GM23338 (cell line): ENCODE results near the gene IL20. TPM values are rescaled to one million over a fixed set of nuclear protein-coding genes. Genes with fewer than 3 reads are reported as not detected.

Source experiments
- ATAC-seq: fragments of 200-7000 bp; cut with Tn5 transposase; 3 replicates; pipeline ENCODE4 v1.9.1; 2020
- DNase-seq: peaks from one replicate; pipeline ENCODE4 v3.0.0-alpha.2; 2015; ENCODE audit warnings: low spot score
- H2AFZ ChIP-seq: fragments of 200-600 bp; sonication (generic); 2 replicates; pipeline ENCODE4 v1.8.0; 2016; ENCODE audit warnings: antibody characterized with exemption, mild to moderate bottlenecking, moderate library complexity
- H3F3A ChIP-seq: fragments of 200-600 bp; sonication (generic); replicated peaks from 2 replicates; pipeline ENCODE4 v1.8.0; 2017; ENCODE audit warnings: antibody characterized with exemption, mixed run types, low read depth
- H3K27ac ChIP-seq: fragments of 200-600 bp; sonication (generic); 2 replicates; pipeline ENCODE4 v1.6.1; 2016; ENCODE audit warnings: low read depth
- H3K27me3 ChIP-seq: fragments of 200-600 bp; sonication (generic); 2 replicates; pipeline ENCODE4 v1.8.0; 2016; ENCODE audit warnings: mild to moderate bottlenecking, mixed run types, moderate library complexity; ENCODE audit not compliant: insufficient read depth
- H3K36me3 ChIP-seq: fragments of 200-600 bp; sonication (generic); 2 replicates; pipeline ENCODE4 v1.8.0; 2016; ENCODE audit warnings: mild to moderate bottlenecking; ENCODE audit not compliant: insufficient read depth
- H3K4me1 ChIP-seq: fragments of 200-600 bp; sonication (generic); 2 replicates; pipeline ENCODE4 v1.8.0; 2016; ENCODE audit warnings: mild to moderate bottlenecking, moderate library complexity; ENCODE audit not compliant: insufficient read depth
- H3K4me2 ChIP-seq: fragments of 200-600 bp; sonication (generic); 2 replicates; pipeline ENCODE4 v1.7.1; 2017; ENCODE audit warnings: mixed run types
- H3K4me3 ChIP-seq: fragments of 200-600 bp; sonication (generic); 2 replicates; pipeline ENCODE4 v1.6.1; 2016; ENCODE audit warnings: mixed run types
- H3K79me2 ChIP-seq: fragments of 200-600 bp; sonication (generic); replicated peaks from 2 replicates; pipeline ENCODE4 v1.8.0; 2017; ENCODE audit warnings: mild to moderate bottlenecking; ENCODE audit not compliant: insufficient read depth
- H3K9me2 ChIP-seq: fragments of 200-600 bp; sonication (generic); 2 replicates; pipeline ENCODE4 v1.8.0; 2017; ENCODE audit not compliant: insufficient read depth
- H4K20me1 ChIP-seq: fragments of 200-600 bp; sonication (generic); replicated peaks from 2 replicates; pipeline ENCODE4 v1.8.0; 2017; ENCODE audit warnings: mild to moderate bottlenecking; ENCODE audit not compliant: insufficient read depth
- H3K27ac Mint-ChIP-seq: 2 replicates; pipeline ENCODE4 v1.8.0; 2020; ENCODE audit warnings: inconsistent platforms, mild to moderate bottlenecking, moderate library complexity, mixed read lengths
- H3K27me3 Mint-ChIP-seq: 3 replicates; pipeline ENCODE4 v1.8.0; 2022; ENCODE audit warnings: low read depth, mild to moderate bottlenecking, moderate library complexity, mixed read lengths, inconsistent platforms; ENCODE audit not compliant: insufficient read depth, poor library complexity
- H3K36me3 Mint-ChIP-seq: 3 replicates; pipeline ENCODE4 v1.8.0; 2021; ENCODE audit warnings: low read depth, mild to moderate bottlenecking, inconsistent platforms, moderate library complexity, mixed read lengths
- H3K4me1 Mint-ChIP-seq: 3 replicates; pipeline ENCODE4 v1.8.0; 2020; ENCODE audit warnings: mild to moderate bottlenecking, inconsistent platforms, mixed read lengths
- H3K4me3 Mint-ChIP-seq: 3 replicates; pipeline ENCODE4 v1.8.0; 2021; ENCODE audit warnings: moderate library complexity, mild to moderate bottlenecking, inconsistent platforms, mixed read lengths
- H3K9me3 Mint-ChIP-seq: 3 replicates; pipeline ENCODE4 v1.8.0; 2020; ENCODE audit warnings: moderate library complexity, mild to moderate bottlenecking, inconsistent platforms, mixed read lengths
- CTCF ChIP-seq, 2 experiments: fragments of 200-600 bp in 1 of 2; sonication (generic) in 1 of 2; conservative IDR thresholded peaks; 2 replicates each; pipeline versions ENCODE4 v1.5.1 to v1.6.1; 2016 to 2017; ENCODE audit warnings: antibody characterized with exemption in 2 of 2, low read depth in 2 of 2, mild to moderate bottlenecking in 2 of 2, moderate library complexity in 1 of 2
- EZH2phosphoT487 ChIP-seq: fragments of 200-600 bp; sonication (generic); IDR thresholded peaks from one replicate; pipeline ENCODE4 v1.8.1; 2018; ENCODE audit warnings: antibody characterized with exemption; ENCODE audit not compliant: unreplicated experiment
- ZNF462 ChIP-seq: fragments of 250-450 bp; sonication (Bioruptor Pico); IDR thresholded peaks from 2 replicates; pipeline ENCODE4 v1.5.0; 2020; ENCODE audit warnings: mild to moderate bottlenecking, moderate library complexity
- polyA plus RNA-seq: library from polyadenylated mRNA; unstranded; fragments of >200 nt; fragmentation: Nextera tagmentation; extraction: Ambion mirVana; gene quantifications from 2 replicates; pipeline ENCODE4 v1.2.1, GENCODE V29; 2016
- total RNA-seq: library from RNA; depleted of rRNA; stranded (reverse); fragments of >200 nt; shearing (Covaris generic); gene quantifications from 2 replicates; pipeline ENCODE4 v1.2.3, GENCODE V29; 2014

The IL20 gene
- total and polyA plus RNA-seq, 2 experiments from 2014 or later, result not detected

GRCh38 chr1:206873603-206874188 lies 8.3 kb downstream of the IL20 start:
- H3K4me3 ChIP-seq, result no peak overlapping the region
- H4K20me1 ChIP-seq, result no peaks in the 10 kb centered on the region
- no peaks in the 10 kb centered on the region for H3K79me2 ChIP-seq
- no peak overlapping the region for H3K4me2 ChIP-seq
- H3K36me3 ChIP-seq, result 0 out of 2 replicates have a peak, but pooled peaks cover 3% of the 10 kb centered on the region
- peaks cover 8% of the 10 kb centered on the region; the same call in 1 of the 3 replicates for H3K36me3 Mint-ChIP-seq
- no peak for DNase-seq
- H3K4me1 Mint-ChIP-seq, result no peaks in the 10 kb centered on the region
- H3K27ac ChIP-seq, result no peak overlapping the region
- H3K27me3 ChIP-seq, result no peaks in the 10 kb centered on the region
- no peak for TF ChIP-seq EZH2phosphoT487
- no peak for TF ChIP-seq ZNF462 (CRISPR knock-in tag)
- TF ChIP-seq CTCF (conservative IDR thresholded peaks at IDR 0.05; ENCODE audit: low read depth in 2 of 2), result no peak
- H3K27ac Mint-ChIP-seq, result 0 out of 2 replicates have a peak overlapping the region, but pooled peaks have one; percentile 33
- no peaks in the 10 kb centered on the region for H3K4me1 ChIP-seq
- no peaks in the 10 kb centered on the region for H3F3A ChIP-seq
- H3K9me3 Mint-ChIP-seq, result peaks cover 24% of the 10 kb centered on the region
- peak overlapping the region; percentile 89; the same call in 1 of the 2 replicates for H2AFZ ChIP-seq
- no peak for ATAC-seq
- peaks cover 12% of the 10 kb centered on the region; the same call in 1 of the 2 replicates for H3K9me2 ChIP-seq
- H3K4me3 Mint-ChIP-seq, result no peak overlapping the region
- peaks cover 5% of the 10 kb centered on the region for H3K27me3 Mint-ChIP-seq
